HFFc6 (cell line): ENCODE results near the gene KRTAP19-6. TPM values are rescaled to one million over a fixed set of nuclear protein-coding genes. Genes with fewer than 3 reads are reported as not detected.

Experiments used
- DNase-seq: peaks from one replicate; pipeline ENCODE4 v3.0.0-alpha.2; 2018
- H3K27ac Mint-ChIP-seq: 2 replicates; pipeline ENCODE4 v1.8.0; 2020; ENCODE audit warnings: mild to moderate bottlenecking, mixed read lengths
- H3K27me3 Mint-ChIP-seq: 2 replicates; pipeline ENCODE4 v1.8.0; 2021; ENCODE audit warnings: mild to moderate bottlenecking, moderate library complexity, mixed read lengths; ENCODE audit not compliant: insufficient read depth
- H3K36me3 Mint-ChIP-seq: 2 replicates; pipeline ENCODE4 v1.8.0; 2021; ENCODE audit warnings: low read depth, mixed read lengths
- H3K4me1 Mint-ChIP-seq: 2 replicates; pipeline ENCODE4 v1.8.0; 2020; ENCODE audit warnings: low read depth, mixed read lengths
- H3K4me3 Mint-ChIP-seq: 2 replicates; pipeline ENCODE4 v1.8.0; 2020; ENCODE audit warnings: mild to moderate bottlenecking, moderate library complexity, mixed read lengths
- H3K9me3 Mint-ChIP-seq: 2 replicates; pipeline ENCODE4 v1.8.0; 2020; ENCODE audit warnings: mild to moderate bottlenecking, mixed read lengths
- CTCF ChIP-seq: fragments of 200-600 bp; sonication (generic); IDR thresholded peaks from 2 replicates; pipeline ENCODE4 v1.5.0; 2021; ENCODE audit warnings: antibody characterized with exemption, mild to moderate bottlenecking
- long read RNA-seq: library from polyadenylated mRNA; unstranded; transcript quantifications from one replicate; pipeline ENCODE4 v2.0.0, GENCODE V29; 2019
- total RNA-seq, 6 experiments: library from RNA; stranded (reverse); fragmentation: NEBNext Ultra II Directional; extraction: Animal tissue kit (Norgen Biotek cat#: 25700); gene quantifications; 2 replicates in 1 of 6; 3 replicates in 5 of 6; pipeline ENCODE4 v1.2.3, GENCODE V29; 2021

KRTAP19-6 gene
- total RNA-seq, result not detected
- long read RNA-seq, result 0 reads

GRCh38 chr21:30541764-30542163, at the start of gene KRTAP19-6:
KRTAP19-6 (minus strand) TSS chr21:30541864; CDS start chr21:30541833, 31 bp downstream.
- no peaks in the 10 kb centered on the region for H3K4me1 Mint-ChIP-seq
- DNase-seq, result no peak
- H3K4me3 Mint-ChIP-seq, result no peak within 1 kb of the TSS
- H3K9me3 Mint-ChIP-seq, result peaks cover 29% of the 10 kb centered on the region
- no peak for TF ChIP-seq CTCF
- no peak within 1 kb of the TSS for H3K27ac Mint-ChIP-seq
- H3K36me3 Mint-ChIP-seq, result no peaks in the 10 kb centered on the region; the same call in 1 of the 2 replicates
- no peaks in the 10 kb centered on the region for H3K27me3 Mint-ChIP-seq

GRCh38 chr21:30590297-30590696, 48.6 kb upstream of the KRTAP19-6 start, which contains the start of gene KRTAP22-2:
KRTAP22-2 (minus strand) TSS chr21:30590397.
- no peaks in the 10 kb centered on the region for H3K4me1 Mint-ChIP-seq
- H3K36me3 Mint-ChIP-seq, result no peaks in the 10 kb centered on the region; the same call in 1 of the 2 replicates
- no peaks in the 10 kb centered on the region for H3K27me3 Mint-ChIP-seq
- no peak within 1 kb of the TSS for H3K4me3 Mint-ChIP-seq
- no peak for TF ChIP-seq CTCF
- no peak within 1 kb of the TSS for H3K27ac Mint-ChIP-seq
- DNase-seq, result no peak
- H3K9me3 Mint-ChIP-seq, result peaks cover 35% of the 10 kb centered on the region

- Mint-ChIP-seq H3K9me3 (peaks cover 30% of the 10 kb centered on the region), H3K4me3 (no peak overlapping the region), H3K27ac (no peak overlapping the region), H3K4me1 (no peaks in the 10 kb centered on the region), H3K27me3 (no peaks in the 10 kb centered on the region), H3K36me3 (peaks cover 12% of the 10 kb centered on the region)
- no peak for DNase-seq
- TF ChIP-seq CTCF, result no peak
Observed at GRCh38 chr21:30582870-30583269, 41.2 kb upstream of the KRTAP19-6 start.

- Mint-ChIP-seq H3K9me3 (peaks cover 33% of the 10 kb centered on the region), H3K27ac (no peak overlapping the region), H3K4me1 (no peaks in the 10 kb centered on the region), H3K4me3 (no peak overlapping the region), H3K27me3 (no peaks in the 10 kb centered on the region), H3K36me3 (peaks cover 16% of the 10 kb centered on the region)
- no peak for TF ChIP-seq CTCF
- no peak for DNase-seq
Observed at GRCh38 chr21:30580132-30580531, 38.5 kb upstream of the KRTAP19-6 start.

GRCh38 chr21:30579346-30579745, 37.7 kb upstream of the KRTAP19-6 start:
- Mint-ChIP-seq H3K9me3 (peaks cover 26% of the 10 kb centered on the region), H3K4me1 (no peaks in the 10 kb centered on the region), H3K4me3 (no peak overlapping the region), H3K27ac (no peak overlapping the region), H3K27me3 (no peaks in the 10 kb centered on the region), H3K36me3 (peaks cover 8% of the 10 kb centered on the region; the same call in 1 of the 2 replicates)
- no peak for DNase-seq
- no peak for TF ChIP-seq CTCF

GRCh38 chr21:30577766-30578165, 36.1 kb upstream of the KRTAP19-6 start:
- no peak for TF ChIP-seq CTCF
- Mint-ChIP-seq H3K4me1 (no peaks in the 10 kb centered on the region), H3K36me3 (peaks cover 4% of the 10 kb centered on the region; the same call in 1 of the 2 replicates), H3K27me3 (no peaks in the 10 kb centered on the region), H3K4me3 (no peak overlapping the region), H3K27ac (no peak overlapping the region), H3K9me3 (peaks cover 26% of the 10 kb centered on the region)
- no peak for DNase-seq
